Left ventricle myocardium inferior (tissue), 1 donor: Measurements from ENCODE around the gene SMYD3. TPM values are rescaled to one million over a fixed set of nuclear protein-coding genes. Genes with fewer than 3 reads are reported as not detected.

Experiments used
- DNase-seq: peaks from one replicate; pipeline ENCODE4 v3.0.0-alpha.2; 2020
- H3K27ac ChIP-seq: fragments of 200-600 bp; replicated peaks from 2 replicates; pipeline ENCODE4 v1.8.0; 2021
- H3K27me3 ChIP-seq: fragments of 200-600 bp; 2 replicates; pipeline ENCODE4 v1.8.0; 2021; ENCODE audit warnings: low read depth
- H3K36me3 ChIP-seq: fragments of 200-600 bp; 2 replicates; pipeline ENCODE4 v1.8.0; 2021
- H3K4me1 ChIP-seq: fragments of 200-600 bp; 2 replicates; pipeline ENCODE4 v1.8.0; 2021
- H3K4me3 ChIP-seq: fragments of 200-600 bp; 2 replicates; pipeline ENCODE4 v1.8.0; 2021; ENCODE audit warnings: mild to moderate bottlenecking, moderate library complexity
- H3K9me3 ChIP-seq: fragments of 200-600 bp; replicated peaks from 2 replicates; pipeline ENCODE4 v1.8.0; 2021
- intact Hi-C: fragments of 100-400 bp; cut with micrococcal nuclease; formaldehyde crosslinking; loops from one replicate; pipeline ENCODE4 v1.11.0; 2022
- total RNA-seq: library from RNA; stranded (reverse); fragmentation: NEBNext Ultra II Directional; extraction: Animal tissue kit (Norgen Biotek cat#: 25700); gene quantifications from one replicate; pipeline ENCODE4 v1.2.1, GENCODE V29; 2021
- TF ChIP-seq, protein P1 (sequence below): fragments of 200-600 bp; IDR thresholded peaks from 2 replicates; pipeline ENCODE4 v1.8.0; 2021; ENCODE audit warnings: antibody characterized with exemption, mild to moderate bottlenecking, borderline replicate concordance
- donor health status: DM: no; HTN: yes; CAD: no; lungs with severe emphysema.

The SMYD3 gene
- total RNA-seq, 1 donor from 2014 or later, result 9.9 TPM

DNA sequence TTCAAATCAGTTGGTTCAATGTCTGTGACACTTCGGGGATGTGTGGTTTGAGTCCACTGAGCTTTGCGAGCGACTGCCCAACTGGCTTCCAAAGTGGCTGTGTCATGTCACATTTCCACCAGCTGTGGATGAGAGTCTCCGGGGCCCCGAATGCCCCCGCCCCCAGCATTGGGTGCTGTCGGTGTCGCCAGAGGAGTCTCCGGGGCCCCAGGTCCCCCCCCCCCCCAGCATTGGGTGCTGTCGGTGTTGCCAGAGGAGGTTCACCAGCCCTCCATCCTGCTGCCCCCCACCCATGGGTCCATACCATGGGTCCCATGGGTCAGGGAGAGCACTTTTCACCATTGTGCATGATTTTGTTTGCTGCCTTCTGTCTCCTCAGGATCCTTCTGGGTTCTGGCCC, 9.0 kb upstream of the SMYD3 start:
- Histone ChIP-seq H3K4me3 (no peak overlapping the region), H3K9me3 (peaks cover 40% of the 10 kb centered on the region), H3K36me3 (no peaks in the 10 kb centered on the region), H3K4me1 (no peaks in the 10 kb centered on the region), H3K27ac (no peak overlapping the region), H3K27me3 (no peaks in the 10 kb centered on the region)
- DNase-seq, result no peak
- intact Hi-C loops, result no loop called here
- TF ChIP-seq, protein P1, sequence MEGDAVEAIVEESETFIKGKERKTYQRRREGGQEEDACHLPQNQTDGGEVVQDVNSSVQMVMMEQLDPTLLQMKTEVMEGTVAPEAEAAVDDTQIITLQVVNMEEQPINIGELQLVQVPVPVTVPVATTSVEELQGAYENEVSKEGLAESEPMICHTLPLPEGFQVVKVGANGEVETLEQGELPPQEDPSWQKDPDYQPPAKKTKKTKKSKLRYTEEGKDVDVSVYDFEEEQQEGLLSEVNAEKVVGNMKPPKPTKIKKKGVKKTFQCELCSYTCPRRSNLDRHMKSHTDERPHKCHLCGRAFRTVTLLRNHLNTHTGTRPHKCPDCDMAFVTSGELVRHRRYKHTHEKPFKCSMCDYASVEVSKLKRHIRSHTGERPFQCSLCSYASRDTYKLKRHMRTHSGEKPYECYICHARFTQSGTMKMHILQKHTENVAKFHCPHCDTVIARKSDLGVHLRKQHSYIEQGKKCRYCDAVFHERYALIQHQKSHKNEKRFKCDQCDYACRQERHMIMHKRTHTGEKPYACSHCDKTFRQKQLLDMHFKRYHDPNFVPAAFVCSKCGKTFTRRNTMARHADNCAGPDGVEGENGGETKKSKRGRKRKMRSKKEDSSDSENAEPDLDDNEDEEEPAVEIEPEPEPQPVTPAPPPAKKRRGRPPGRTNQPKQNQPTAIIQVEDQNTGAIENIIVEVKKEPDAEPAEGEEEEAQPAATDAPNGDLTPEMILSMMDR, result no peak

DNA sequence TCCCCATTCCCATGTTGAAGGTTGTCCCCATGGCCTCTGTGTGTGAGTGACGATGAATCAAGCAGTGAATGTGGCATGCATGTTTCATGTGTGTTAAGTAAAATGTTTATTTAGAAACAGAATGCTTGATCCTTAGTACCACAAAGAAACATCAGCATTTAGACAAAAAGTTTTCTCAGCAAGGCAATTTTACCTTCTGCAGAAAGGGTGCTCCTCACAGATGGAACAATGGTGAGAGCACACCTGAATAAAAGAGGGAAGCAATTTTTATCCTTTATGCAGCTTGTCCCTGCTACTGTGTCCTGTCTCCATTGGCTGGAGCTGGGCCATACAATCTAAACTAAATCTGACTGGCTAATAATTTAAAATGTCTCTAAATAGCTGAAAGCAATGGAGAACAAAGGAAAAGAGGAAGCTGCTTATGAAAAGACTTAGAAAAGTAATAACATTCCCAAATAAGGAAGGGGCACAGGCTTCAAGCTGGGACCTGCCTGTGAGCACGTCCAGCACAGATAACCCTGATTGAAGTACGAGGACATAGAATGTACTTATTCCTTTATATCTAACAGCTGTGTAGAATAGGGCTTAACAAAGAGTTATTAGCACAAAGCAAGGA, 8.4 kb upstream of the SMYD3 start:
- H3K27me3 ChIP-seq, result no peaks in the 10 kb centered on the region
- no peak overlapping the region for H3K4me3 ChIP-seq
- no peaks in the 10 kb centered on the region for H3K4me1 ChIP-seq
- no peak for DNase-seq
- TF ChIP-seq, protein P1, result no peak
- no peak overlapping the region for H3K27ac ChIP-seq
- H3K36me3 ChIP-seq, result no peaks in the 10 kb centered on the region
- H3K9me3 ChIP-seq, result peaks cover 40% of the 10 kb centered on the region
- intact Hi-C loops, result no loop called here

- intact Hi-C loops, result no loop called here
- no peaks in the 10 kb centered on the region for H3K27me3 ChIP-seq
Observed at GRCh38 chr1:246513619-246514343, 6.7 kb upstream of the SMYD3 start.

GRCh38 chr1:246513041-246513440, 6.0 kb upstream of the SMYD3 start:
- intact Hi-C loops, result no loop called here
- H3K4me3 ChIP-seq, result no peak overlapping the region
- no peaks in the 10 kb centered on the region for H3K4me1 ChIP-seq
- H3K27me3 ChIP-seq, result no peaks in the 10 kb centered on the region
- TF ChIP-seq, protein P1, result no peak
- DNase-seq, result no peak
- no peaks in the 10 kb centered on the region for H3K36me3 ChIP-seq
- peaks cover 40% of the 10 kb centered on the region for H3K9me3 ChIP-seq
- no peak overlapping the region for H3K27ac ChIP-seq

More at GRCh38 chr1:246513619-246514343, 6.7 kb upstream of the SMYD3 start:
- Histone ChIP-seq H3K4me3 (no peak overlapping the region), H3K9me3 (peaks cover 40% of the 10 kb centered on the region), H3K4me1 (no peaks in the 10 kb centered on the region), H3K36me3 (no peaks in the 10 kb centered on the region), H3K27ac (no peak overlapping the region)
- DNase-seq, result no peak
- TF ChIP-seq, protein P1, result no peak

- H3K36me3 ChIP-seq, result no peaks in the 10 kb centered on the region
- intact Hi-C loops, result no loop called here
- TF ChIP-seq, protein P1, result no peak
- peaks cover 2% of the 10 kb centered on the region for H3K4me1 ChIP-seq
- H3K27ac ChIP-seq, result no peak overlapping the region
- no peak overlapping the region for H3K4me3 ChIP-seq
- peaks cover 40% of the 10 kb centered on the region for H3K9me3 ChIP-seq
- no peaks in the 10 kb centered on the region for H3K27me3 ChIP-seq
- DNase-seq, result no peak
Observed at GRCh38 chr1:246512635-246513034, 5.6 kb upstream of the SMYD3 start.
